ENCODE data around the gene KIFC1.

KIFC1 gene

GRCh38 chr6:33414592-33415271 lies 23.1 kb downstream of the KIFC1 start:
- Histone ChIP-seq H4K20me1 (ENCODE audit: insufficient read depth, low read length) (no peaks in the 10 kb centered on the region), H3K4me3 (ENCODE audit: low read depth, low read length, poor library complexity, severe bottlenecking) (peak overlapping the region; percentile 75), H3K36me3 (ENCODE audit: insufficient read depth, low read length) (peaks cover 8% of the 10 kb centered on the region; the same call in 1 of the 2 replicates), H3K4me1 (ENCODE audit: insufficient read depth, low read length, severe bottlenecking) (peaks cover 61% of the 10 kb centered on the region), H3K4me2 (ENCODE audit: low read length) (peak overlapping the region; percentile 79; the same call in 1 of the 2 replicates), H3K9ac (ENCODE audit: low read length) (peak overlapping the region; percentile 16; the same call in 1 of the 2 replicates), H3K27ac (ENCODE audit: low read depth, low read length, poor library complexity, severe bottlenecking) (peak overlapping the region; percentile 65), H2AFZ (ENCODE audit: low read length) (no peak overlapping the region), H3K9me2 (ENCODE audit: low read depth, low read length) (no peaks in the 10 kb centered on the region), H3F3A (ENCODE audit: insufficient read depth, low read length) (no peaks in the 10 kb centered on the region; the same call in 1 of the 2 replicates), H3K9me3 (ENCODE audit: low read length) (no peaks in the 10 kb centered on the region), H3K27me3 (ENCODE audit: insufficient read depth, low read length) (no peaks in the 10 kb centered on the region), H3K79me2 (ENCODE audit: insufficient read depth, low read length) (0 out of 2 replicates have a peak, but pooled peaks cover 5% of the 10 kb centered on the region)
- TF ChIP-seq EZH2 (IDR thresholded peaks at IDR 0.05; ENCODE audit: borderline replicate concordance, low read length) = no peak
- TF ChIP-seq CTCF (IDR thresholded peaks at IDR 0.05; ENCODE audit: low read length) = peak; percentile 82

- Histone ChIP-seq H3K4me3 (ENCODE audit: low read depth, low read length, poor library complexity, severe bottlenecking) (peak overlapping the region; percentile 75), H3K4me2 (ENCODE audit: low read length) (peak overlapping the region; percentile 79), H3K4me1 (ENCODE audit: insufficient read depth, low read length, severe bottlenecking) (peaks cover 59% of the 10 kb centered on the region), H3K27ac (ENCODE audit: low read depth, low read length, poor library complexity, severe bottlenecking) (peak overlapping the region; percentile 2), H3K36me3 (ENCODE audit: insufficient read depth, low read length) (peaks cover 8% of the 10 kb centered on the region; the same call in 1 of the 2 replicates), H2AFZ (ENCODE audit: low read length) (no peak overlapping the region), H3K9ac (ENCODE audit: low read length) (peak overlapping the region; percentile 83; the same call in 1 of the 2 replicates), H3K79me2 (ENCODE audit: insufficient read depth, low read length) (0 out of 2 replicates have a peak, but pooled peaks cover 5% of the 10 kb centered on the region), H3F3A (ENCODE audit: insufficient read depth, low read length) (no peaks in the 10 kb centered on the region), H4K20me1 (ENCODE audit: insufficient read depth, low read length) (no peaks in the 10 kb centered on the region), H3K9me3 (ENCODE audit: low read length) (no peaks in the 10 kb centered on the region), H3K27me3 (ENCODE audit: insufficient read depth, low read length) (no peaks in the 10 kb centered on the region), H3K9me2 (ENCODE audit: low read depth, low read length) (no peaks in the 10 kb centered on the region)
- TF ChIP-seq EZH2 (IDR thresholded peaks at IDR 0.05; ENCODE audit: borderline replicate concordance, low read length) = no peak
- TF ChIP-seq CTCF (IDR thresholded peaks at IDR 0.05; ENCODE audit: low read length) = no peak
Observed at GRCh38 chr6:33415831-33416230, 24.2 kb downstream of the KIFC1 start.

GRCh38 chr6:33416386-33417127 lies 24.9 kb downstream of the KIFC1 start:
- Histone ChIP-seq H3K79me2 (ENCODE audit: insufficient read depth, low read length) (0 out of 2 replicates have a peak, but pooled peaks cover 5% of the 10 kb centered on the region), H3K4me1 (ENCODE audit: insufficient read depth, low read length, severe bottlenecking) (peaks cover 53% of the 10 kb centered on the region), H3K9ac (ENCODE audit: low read length) (peak overlapping the region; percentile 83), H2AFZ (ENCODE audit: low read length) (no peak overlapping the region), H3K9me3 (ENCODE audit: low read length) (no peaks in the 10 kb centered on the region), H3F3A (ENCODE audit: insufficient read depth, low read length) (no peaks in the 10 kb centered on the region), H3K4me2 (ENCODE audit: low read length) (peak overlapping the region; percentile 79), H3K9me2 (ENCODE audit: low read depth, low read length) (no peaks in the 10 kb centered on the region), H4K20me1 (ENCODE audit: insufficient read depth, low read length) (no peaks in the 10 kb centered on the region), H3K36me3 (ENCODE audit: insufficient read depth, low read length) (peaks cover 8% of the 10 kb centered on the region; the same call in 1 of the 2 replicates), H3K27me3 (ENCODE audit: insufficient read depth, low read length) (no peaks in the 10 kb centered on the region), H3K27ac (ENCODE audit: low read depth, low read length, poor library complexity, severe bottlenecking) (peak overlapping the region; percentile 46), H3K4me3 (ENCODE audit: low read depth, low read length, poor library complexity, severe bottlenecking) (peak overlapping the region; percentile 75)
- TF ChIP-seq CTCF (IDR thresholded peaks at IDR 0.05; ENCODE audit: low read length) (no peak), EZH2 (IDR thresholded peaks at IDR 0.05; ENCODE audit: borderline replicate concordance, low read length) (no peak)
